PFSK-1 (cell line): Measurements from ENCODE around the gene MET.

ENCODE experiments used
- FOXP2 ChIP-seq: optimal IDR thresholded peaks from 2 replicates; pipeline ENCODE3; 2011; ENCODE audit warnings: borderline replicate concordance, control low read depth, inconsistent platforms; ENCODE audit not compliant: insufficient read depth; ENCODE audit errors: extremely low read length, extremely low read depth
- POLR2AphosphoS5 ChIP-seq: IDR thresholded peaks from 2 replicates; pipeline ENCODE4 v1.6.1; 2012; ENCODE audit warnings: low read depth, mild to moderate bottlenecking, control low read depth, low read length, moderate library complexity
- SIN3A ChIP-seq: IDR thresholded peaks from 2 replicates; pipeline ENCODE4 v1.6.1; 2012; ENCODE audit warnings: mild to moderate bottlenecking, low read length, moderate library complexity, borderline replicate concordance; ENCODE audit not compliant: insufficient read depth
- TAF1 ChIP-seq: IDR thresholded peaks from 2 replicates; pipeline ENCODE4 v1.6.1; 2012; ENCODE audit warnings: low read length, control low read depth, borderline replicate concordance; ENCODE audit not compliant: insufficient read depth

Gene MET

DNA sequence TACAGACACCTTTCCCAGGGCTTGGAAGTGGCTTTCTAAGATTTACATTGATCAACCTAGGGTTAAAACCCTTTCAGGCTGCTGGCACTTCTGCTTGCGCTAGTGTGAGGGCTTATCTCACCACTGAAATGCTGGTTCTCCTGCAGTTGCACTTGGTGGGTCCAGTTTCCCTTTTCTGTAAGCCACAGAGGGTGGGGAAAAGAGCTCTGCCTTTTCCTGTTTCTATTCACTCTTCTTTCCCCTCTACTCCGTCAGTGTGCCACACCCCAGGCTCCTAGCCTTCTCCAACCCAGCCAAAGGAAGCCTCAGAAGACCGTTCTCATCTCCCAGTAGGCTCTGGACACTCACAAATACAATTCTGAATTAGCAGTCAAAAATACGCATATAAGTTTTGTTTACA lies 171.4 kb downstream of the MET start:
- TF ChIP-seq FOXP2, result no peak
- TF ChIP-seq POLR2AphosphoS5, result no peak
- no peak for TF ChIP-seq TAF1
- no peak for TF ChIP-seq SIN3A
